ENCODE results near the gene RDH16. TPM values are rescaled to one million over a fixed set of nuclear protein-coding genes. Genes with fewer than 3 reads are reported as not detected.

Gene RDH16
- total RNA-seq, 1 donor from 2014 or later = not detected

GRCh38 chr12:56935157-56935556 is 22.3 kb downstream of the RDH16 start:
- DNase-seq (ENCODE audit: low read depth) = no peak
- Histone ChIP-seq H3K27me3 (ENCODE audit: control insufficient read depth, insufficient read depth, low read length) (no peaks in the 10 kb centered on the region), H3K36me3 (ENCODE audit: control insufficient read depth, insufficient read depth, low read length) (no peaks in the 10 kb centered on the region), H3K4me3 (ENCODE audit: low read depth, low read length) (no peak overlapping the region)
- TF ChIP-seq CTCF (IDR thresholded peaks at IDR 0.05; ENCODE audit: insufficient read depth, low read length, poor library complexity, severe bottlenecking) = no peak

GRCh38 chr12:56933826-56934625 is 23.4 kb downstream of the RDH16 start, which contains the start of gene SDR9C7:
SDR9C7 (minus strand) TSS chr12:56934408; CDS start chr12:56934261, 147 bp downstream.
- no peak for DNase-seq (ENCODE audit: low read depth)
- H3K36me3 ChIP-seq (ENCODE audit: control insufficient read depth, insufficient read depth, low read length) = no peaks in the 10 kb centered on the region
- no peak for TF ChIP-seq CTCF (IDR thresholded peaks at IDR 0.05; ENCODE audit: insufficient read depth, low read length, poor library complexity, severe bottlenecking)

GRCh38 chr12:56932867-56933266 is 24.5 kb downstream of the RDH16 start:
- Histone ChIP-seq H3K27me3 (ENCODE audit: control insufficient read depth, insufficient read depth, low read length) (no peaks in the 10 kb centered on the region), H3K36me3 (ENCODE audit: control insufficient read depth, insufficient read depth, low read length) (no peaks in the 10 kb centered on the region), H3K4me3 (ENCODE audit: low read depth, low read length) (no peak overlapping the region)
- no peak for DNase-seq (ENCODE audit: low read depth)
- TF ChIP-seq CTCF (IDR thresholded peaks at IDR 0.05; ENCODE audit: insufficient read depth, low read length, poor library complexity, severe bottlenecking) = no peak

More at GRCh38 chr12:56933826-56934625, 23.4 kb downstream of the RDH16 start, which contains the start of gene SDR9C7:
- H3K4me3 ChIP-seq (ENCODE audit: low read depth, low read length) = no peak within 1 kb of the TSS
- no peaks in the 10 kb centered on the region for H3K27me3 ChIP-seq (ENCODE audit: control insufficient read depth, insufficient read depth, low read length)

- Histone ChIP-seq H3K36me3 (ENCODE audit: control insufficient read depth, insufficient read depth, low read length) (no peaks in the 10 kb centered on the region), H3K27me3 (ENCODE audit: control insufficient read depth, insufficient read depth, low read length) (peaks cover 5% of the 10 kb centered on the region), H3K4me3 (ENCODE audit: low read depth, low read length) (no peak overlapping the region)
- DNase-seq (ENCODE audit: low read depth) = no peak
- TF ChIP-seq CTCF (IDR thresholded peaks at IDR 0.05; ENCODE audit: insufficient read depth, low read length, poor library complexity, severe bottlenecking) = no peak
Observed at GRCh38 chr12:56932146-56932545, 25.3 kb downstream of the RDH16 start.

GRCh38 chr12:56931474-56931978 is 25.9 kb downstream of the RDH16 start:
- TF ChIP-seq CTCF (IDR thresholded peaks at IDR 0.05; ENCODE audit: insufficient read depth, low read length, poor library complexity, severe bottlenecking) = no peak
- no peak overlapping the region for H3K4me3 ChIP-seq (ENCODE audit: low read depth, low read length)
- no peaks in the 10 kb centered on the region for H3K36me3 ChIP-seq (ENCODE audit: control insufficient read depth, insufficient read depth, low read length)
- H3K27me3 ChIP-seq (ENCODE audit: control insufficient read depth, insufficient read depth, low read length) = peaks cover 5% of the 10 kb centered on the region
- no peak for DNase-seq (ENCODE audit: low read depth)
